22Rv1 (cell line): Measurements from ENCODE around the gene AHSA1.

Source experiments
- CTCF ChIP-seq: fragments of 450-650 bp; IDR thresholded peaks from 2 replicates; pipeline ENCODE4 v1.5.1; 2017; ENCODE audit warnings: mild to moderate bottlenecking
- ZFX ChIP-seq: fragments of 450-650 bp; IDR thresholded peaks from 2 replicates; pipeline ENCODE4 v1.6.1; 2017; ENCODE audit warnings: antibody characterized with exemption, borderline replicate concordance

GRCh38 chr14:77470224-77470870 lies 12.5 kb downstream of the AHSA1 start:
- TF ChIP-seq CTCF (no peak), ZFX (no peak)
